ENCODE results near the gene TUBGCP2.

- TF ChIP-seq CTCF (IDR thresholded peaks at IDR 0.05; ENCODE audit: insufficient read depth, low read length, poor library complexity, severe bottlenecking): no peak
- TF ChIP-seq EZH2phosphoT487 (conservative IDR thresholded peaks at IDR 0.05; ENCODE audit: low read length): no peak
Measured at GRCh38 chr10:133268532-133268931, 40.1 kb downstream of the TUBGCP2 start.

All from SU-DHL-6 (cell line).